Mucosa of stomach (tissue), 1 donor: ENCODE measurements around the gene SGPL1.

Experiments
- H3K27me3 ChIP-seq: one replicate; pipeline ENCODE4 v1.7.0; 2013; ENCODE audit warnings: mild to moderate bottlenecking, low read length; ENCODE audit not compliant: control insufficient read depth, insufficient read depth
- H3K36me3 ChIP-seq: one replicate; pipeline ENCODE4 v1.7.0; 2013; ENCODE audit warnings: low read length; ENCODE audit not compliant: control insufficient read depth, insufficient read depth
- H3K4me1 ChIP-seq: one replicate; pipeline ENCODE4 v1.7.0; 2013; ENCODE audit warnings: mild to moderate bottlenecking, low read length; ENCODE audit not compliant: control insufficient read depth, insufficient read depth
- H3K4me3 ChIP-seq: one replicate; pipeline ENCODE4 v1.7.0; 2013; ENCODE audit warnings: low read length
- H3K9ac ChIP-seq: one replicate; pipeline ENCODE4 v1.7.0; 2013; ENCODE audit warnings: mild to moderate bottlenecking, low read length, moderate library complexity
- H3K9me3 ChIP-seq: one replicate; pipeline ENCODE4 v1.7.0; 2013; ENCODE audit warnings: mild to moderate bottlenecking, low read length, moderate library complexity; ENCODE audit not compliant: control insufficient read depth
- donor health status: Pancreatic carcinoma.

The SGPL1 gene

GRCh38 chr10:70928140-70928539 lies 112.4 kb downstream of the SGPL1 start:
- peaks cover 16% of the 10 kb centered on the region for H3K4me1 ChIP-seq
- H3K4me3 ChIP-seq: no peak overlapping the region
- peaks cover 60% of the 10 kb centered on the region for H3K27me3 ChIP-seq
- H3K36me3 ChIP-seq: no peaks in the 10 kb centered on the region
- no peaks in the 10 kb centered on the region for H3K9me3 ChIP-seq
- H3K9ac ChIP-seq: no peak overlapping the region

- no peak overlapping the region for H3K9ac ChIP-seq
- H3K4me1 ChIP-seq: peaks cover 16% of the 10 kb centered on the region
- no peaks in the 10 kb centered on the region for H3K36me3 ChIP-seq
- H3K4me3 ChIP-seq: no peak overlapping the region
- H3K9me3 ChIP-seq: no peaks in the 10 kb centered on the region
- peaks cover 71% of the 10 kb centered on the region for H3K27me3 ChIP-seq
Observed at GRCh38 chr10:70930263-70931000, 114.7 kb downstream of the SGPL1 start.
